ENCODE data around the gene KLHL41.
"Not testable (repeated sequence)": the region's sequence is repeated elsewhere in the genome, so short reads cannot be mapped to it uniquely, and the experiment has no call there.

Gene KLHL41

DNA sequence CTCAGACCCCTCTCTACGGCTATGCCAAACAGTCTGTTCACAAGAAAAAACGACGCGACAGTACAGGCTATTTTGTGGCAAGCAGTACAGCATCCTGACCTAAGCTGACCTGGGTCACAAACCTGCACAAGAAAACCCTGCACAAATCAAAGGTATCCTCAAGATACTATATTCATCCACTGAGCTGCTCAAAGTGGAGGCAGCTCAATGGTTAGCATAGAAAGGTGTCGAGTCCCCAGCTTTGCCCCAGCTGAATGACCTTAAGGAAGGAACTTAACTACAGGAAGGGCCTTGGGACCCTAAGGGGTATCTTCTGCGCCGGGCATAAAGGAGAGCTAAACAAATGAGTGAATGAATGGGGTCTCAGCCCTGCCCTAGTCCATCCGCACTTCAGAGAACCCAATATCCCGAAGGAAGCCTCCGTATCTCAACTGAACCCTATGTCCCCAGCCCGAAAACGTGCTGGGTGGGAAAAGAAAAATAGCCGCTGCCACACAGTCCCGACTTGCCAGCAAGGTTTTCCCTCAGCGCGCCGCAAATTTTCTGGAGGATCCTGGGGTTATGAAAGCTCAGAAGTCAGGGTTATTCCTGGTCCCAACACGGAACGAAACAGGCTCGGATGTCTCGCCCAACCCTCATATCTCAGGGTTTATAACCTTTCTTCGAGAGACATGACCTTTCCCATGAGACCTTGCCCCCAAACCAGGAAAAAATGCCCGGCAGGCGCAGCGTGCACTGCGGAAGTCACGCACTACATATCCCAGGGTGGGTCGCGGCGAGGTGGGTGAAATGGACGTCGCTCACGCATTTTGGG is 63.9 kb downstream of the KLHL41 start, which contains the start of gene FASTKD1:
Gene FASTKD1 (minus strand): TSS at position 706 of the 814 bp plus-strand sequence. CDS start 1,836 bp downstream, outside the sequence.
- DNase-seq, result peak; percentile 90 to 92

DNA sequence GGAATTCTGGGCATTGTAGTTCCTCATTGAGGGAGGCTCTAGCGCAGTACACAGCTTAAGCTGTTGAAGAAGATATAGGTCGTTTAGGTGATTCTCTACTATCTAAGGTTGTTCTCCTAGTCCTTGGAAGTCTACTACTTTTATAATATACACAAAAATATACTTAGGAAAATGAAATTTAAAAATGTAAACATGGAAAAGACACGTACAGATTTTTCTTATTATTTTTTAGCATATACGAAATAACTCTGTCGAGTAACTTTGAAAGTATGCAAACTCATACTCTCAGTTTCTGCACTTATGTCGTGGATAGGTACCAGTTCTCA is 64.4 kb downstream of the KLHL41 start:
- no peak for DNase-seq

GRCh38 chr2:169574539-169574938 is 65.0 kb downstream of the KLHL41 start:
- not testable (repeated sequence) for DNase-seq

GRCh38 chr2:169575264-169575663 is 65.8 kb downstream of the KLHL41 start:
- not testable (repeated sequence) for DNase-seq

Measured in NCI-H446 (cell line).